ENCODE data around the gene CD8B. TPM values are rescaled to one million over a fixed set of nuclear protein-coding genes. Genes with fewer than 3 reads are reported as not detected.
A peak's percentile ranks its signal among the peaks of the same experiment; 100 is the strongest.

The CD8B gene
- total and polyA plus RNA-seq, 2 of the 13 experiments (the other 11 are each of a cell fraction or from before 2014, with no cell fraction given): 0.04 TPM; not detected in 1

DNA sequence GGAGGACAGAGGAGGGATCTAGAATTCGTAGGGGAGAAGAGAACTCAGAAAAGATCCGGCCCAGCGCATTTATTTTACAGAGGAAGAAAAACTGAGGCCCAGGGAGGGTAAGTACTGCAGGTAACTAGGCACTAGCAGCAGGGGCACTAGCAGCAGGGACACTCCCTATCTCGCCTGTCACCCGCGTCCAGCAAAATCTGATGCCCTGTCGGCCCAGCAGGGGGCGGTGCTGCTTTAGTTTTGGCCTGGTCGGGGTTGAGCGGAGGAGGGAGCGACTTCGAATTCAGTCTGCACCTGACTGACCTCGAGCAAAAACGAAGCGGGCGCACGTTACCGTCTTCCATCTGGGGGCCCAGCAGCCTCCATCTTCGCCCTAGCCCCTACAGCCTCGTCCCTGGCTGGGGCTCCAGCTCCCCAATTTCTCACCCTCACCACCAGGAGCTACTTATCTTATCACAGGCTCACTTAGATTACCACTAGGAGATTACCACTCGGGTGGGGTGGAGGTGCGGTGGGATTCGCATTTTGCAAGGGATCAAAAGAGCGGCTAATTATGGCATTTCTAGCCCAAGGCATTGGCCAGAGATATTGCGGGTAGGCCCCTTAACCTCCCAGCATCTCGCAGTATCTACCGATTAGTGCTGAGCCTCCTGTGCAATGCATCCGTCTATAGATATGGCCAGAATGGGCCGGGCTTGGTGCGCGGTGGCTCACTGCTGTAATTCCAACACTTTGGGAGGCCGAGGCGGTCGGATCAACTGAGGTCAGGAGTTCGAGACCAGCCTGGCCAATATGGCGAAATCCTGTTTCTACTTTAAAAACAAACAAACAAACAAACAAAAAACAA, 53.1 kb downstream of the CD8B start (continued):
- TF ChIP-seq HDAC1 (CRISPR knock-in tag; IDR thresholded peaks at IDR 0.05) (peak; percentile 52; the same call in 1 of the 2 replicates), ZNF292 (CRISPR knock-in tag; IDR thresholded peaks at IDR 0.05; ENCODE audit: borderline replicate concordance, low read depth) (no peak), ZBTB7A (CRISPR knock-in tag; IDR thresholded peaks at IDR 0.05) (no peak), POLR2A (IDR thresholded peaks at IDR 0.05; ENCODE audit: insufficient read depth in 1 of 2, low read depth in 2 of 2, low read length in 2 of 2) (no peak), KMT2B (CRISPR knock-in tag; IDR thresholded peaks at IDR 0.05) (peak; percentile 61; the same call in 1 of the 2 replicates), MYNN (CRISPR knock-in tag; IDR thresholded peaks at IDR 0.05; ENCODE audit: low read depth) (no peak), MXD3 (CRISPR knock-in tag; IDR thresholded peaks at IDR 0.05) (peak; percentile 55; the same call in 1 of the 2 replicates), SOX5 (CRISPR knock-in tag; IDR thresholded peaks at IDR 0.05; ENCODE audit: borderline replicate concordance) (peak; percentile 47; the same call in 1 of the 2 replicates), PAX8 (CRISPR knock-in tag; IDR thresholded peaks at IDR 0.05; ENCODE audit: borderline replicate concordance) (no peak), MBNL3 (CRISPR knock-in tag; conservative IDR thresholded peaks at IDR 0.05) (no peak), HNRNPUL1 (IDR thresholded peaks at IDR 0.05; ENCODE audit: low read depth, low read length) (no peak), IKZF1 (IDR thresholded peaks at IDR 0.05) (no peak), FOSL1 (CRISPR knock-in tag; IDR thresholded peaks at IDR 0.05; ENCODE audit: borderline replicate concordance) (no peak), ZNF20 (CRISPR knock-in tag; IDR thresholded peaks at IDR 0.05) (no peak)
- TF ChIP-seq, protein P1, sequence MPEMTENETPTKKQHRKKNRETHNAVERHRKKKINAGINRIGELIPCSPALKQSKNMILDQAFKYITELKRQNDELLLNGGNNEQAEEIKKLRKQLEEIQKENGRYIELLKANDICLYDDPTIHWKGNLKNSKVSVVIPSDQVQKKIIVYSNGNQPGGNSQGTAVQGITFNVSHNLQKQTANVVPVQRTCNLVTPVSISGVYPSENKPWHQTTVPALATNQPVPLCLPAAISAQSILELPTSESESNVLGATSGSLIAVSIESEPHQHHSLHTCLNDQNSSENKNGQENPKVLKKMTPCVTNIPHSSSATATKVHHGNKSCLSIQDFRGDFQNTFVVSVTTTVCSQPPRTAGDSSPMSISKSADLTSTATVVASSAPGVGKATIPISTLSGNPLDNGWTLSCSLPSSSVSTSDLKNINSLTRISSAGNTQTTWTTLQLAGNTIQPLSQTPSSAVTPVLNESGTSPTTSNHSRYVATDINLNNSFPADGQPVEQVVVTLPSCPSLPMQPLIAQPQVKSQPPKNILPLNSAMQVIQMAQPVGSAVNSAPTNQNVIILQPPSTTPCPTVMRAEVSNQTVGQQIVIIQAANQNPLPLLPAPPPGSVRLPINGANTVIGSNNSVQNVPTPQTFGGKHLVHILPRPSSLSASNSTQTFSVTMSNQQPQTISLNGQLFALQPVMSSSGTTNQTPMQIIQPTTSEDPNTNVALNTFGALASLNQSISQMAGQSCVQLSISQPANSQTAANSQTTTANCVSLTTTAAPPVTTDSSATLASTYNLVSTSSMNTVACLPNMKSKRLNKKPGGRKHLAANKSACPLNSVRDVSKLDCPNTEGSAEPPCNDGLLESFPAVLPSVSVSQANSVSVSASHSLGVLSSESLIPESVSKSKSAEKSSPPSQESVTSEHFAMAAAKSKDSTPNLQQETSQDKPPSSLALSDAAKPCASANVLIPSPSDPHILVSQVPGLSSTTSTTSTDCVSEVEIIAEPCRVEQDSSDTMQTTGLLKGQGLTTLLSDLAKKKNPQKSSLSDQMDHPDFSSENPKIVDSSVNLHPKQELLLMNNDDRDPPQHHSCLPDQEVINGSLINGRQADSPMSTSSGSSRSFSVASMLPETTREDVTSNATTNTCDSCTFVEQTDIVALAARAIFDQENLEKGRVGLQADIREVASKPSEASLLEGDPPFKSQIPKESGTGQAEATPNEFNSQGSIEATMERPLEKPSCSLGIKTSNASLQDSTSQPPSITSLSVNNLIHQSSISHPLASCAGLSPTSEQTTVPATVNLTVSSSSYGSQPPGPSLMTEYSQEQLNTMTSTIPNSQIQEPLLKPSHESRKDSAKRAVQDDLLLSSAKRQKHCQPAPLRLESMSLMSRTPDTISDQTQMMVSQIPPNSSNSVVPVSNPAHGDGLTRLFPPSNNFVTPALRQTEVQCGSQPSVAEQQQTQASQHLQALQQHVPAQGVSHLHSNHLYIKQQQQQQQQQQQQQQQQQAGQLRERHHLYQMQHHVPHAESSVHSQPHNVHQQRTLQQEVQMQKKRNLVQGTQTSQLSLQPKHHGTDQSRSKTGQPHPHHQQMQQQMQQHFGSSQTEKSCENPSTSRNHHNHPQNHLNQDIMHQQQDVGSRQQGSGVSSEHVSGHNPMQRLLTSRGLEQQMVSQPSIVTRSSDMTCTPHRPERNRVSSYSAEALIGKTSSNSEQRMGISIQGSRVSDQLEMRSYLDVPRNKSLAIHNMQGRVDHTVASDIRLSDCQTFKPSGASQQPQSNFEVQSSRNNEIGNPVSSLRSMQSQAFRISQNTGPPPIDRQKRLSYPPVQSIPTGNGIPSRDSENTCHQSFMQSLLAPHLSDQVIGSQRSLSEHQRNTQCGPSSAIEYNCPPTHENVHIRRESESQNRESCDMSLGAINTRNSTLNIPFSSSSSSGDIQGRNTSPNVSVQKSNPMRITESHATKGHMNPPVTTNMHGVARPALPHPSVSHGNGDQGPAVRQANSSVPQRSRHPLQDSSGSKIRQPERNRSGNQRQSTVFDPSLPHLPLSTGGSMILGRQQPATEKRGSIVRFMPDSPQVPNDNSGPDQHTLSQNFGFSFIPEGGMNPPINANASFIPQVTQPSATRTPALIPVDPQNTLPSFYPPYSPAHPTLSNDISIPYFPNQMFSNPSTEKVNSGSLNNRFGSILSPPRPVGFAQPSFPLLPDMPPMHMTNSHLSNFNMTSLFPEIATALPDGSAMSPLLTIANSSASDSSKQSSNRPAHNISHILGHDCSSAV (CRISPR knock-in tag; IDR thresholded peaks at IDR 0.05; ENCODE audit: borderline replicate concordance): no peak
- TF ChIP-seq, protein P2, sequence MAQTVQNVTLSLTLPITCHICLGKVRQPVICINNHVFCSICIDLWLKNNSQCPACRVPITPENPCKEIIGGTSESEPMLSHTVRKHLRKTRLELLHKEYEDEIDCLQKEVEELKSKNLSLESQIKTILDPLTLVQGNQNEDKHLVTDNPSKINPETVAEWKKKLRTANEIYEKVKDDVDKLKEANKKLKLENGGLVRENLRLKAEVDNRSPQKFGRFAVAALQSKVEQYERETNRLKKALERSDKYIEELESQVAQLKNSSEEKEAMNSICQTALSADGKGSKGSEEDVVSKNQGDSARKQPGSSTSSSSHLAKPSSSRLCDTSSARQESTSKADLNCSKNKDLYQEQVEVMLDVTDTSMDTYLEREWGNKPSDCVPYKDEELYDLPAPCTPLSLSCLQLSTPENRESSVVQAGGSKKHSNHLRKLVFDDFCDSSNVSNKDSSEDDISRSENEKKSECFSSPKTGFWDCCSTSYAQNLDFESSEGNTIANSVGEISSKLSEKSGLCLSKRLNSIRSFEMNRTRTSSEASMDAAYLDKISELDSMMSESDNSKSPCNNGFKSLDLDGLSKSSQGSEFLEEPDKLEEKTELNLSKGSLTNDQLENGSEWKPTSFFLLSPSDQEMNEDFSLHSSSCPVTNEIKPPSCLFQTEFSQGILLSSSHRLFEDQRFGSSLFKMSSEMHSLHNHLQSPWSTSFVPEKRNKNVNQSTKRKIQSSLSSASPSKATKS (CRISPR knock-in tag; IDR thresholded peaks at IDR 0.05): no peak
- TF ChIP-seq, protein P3, sequence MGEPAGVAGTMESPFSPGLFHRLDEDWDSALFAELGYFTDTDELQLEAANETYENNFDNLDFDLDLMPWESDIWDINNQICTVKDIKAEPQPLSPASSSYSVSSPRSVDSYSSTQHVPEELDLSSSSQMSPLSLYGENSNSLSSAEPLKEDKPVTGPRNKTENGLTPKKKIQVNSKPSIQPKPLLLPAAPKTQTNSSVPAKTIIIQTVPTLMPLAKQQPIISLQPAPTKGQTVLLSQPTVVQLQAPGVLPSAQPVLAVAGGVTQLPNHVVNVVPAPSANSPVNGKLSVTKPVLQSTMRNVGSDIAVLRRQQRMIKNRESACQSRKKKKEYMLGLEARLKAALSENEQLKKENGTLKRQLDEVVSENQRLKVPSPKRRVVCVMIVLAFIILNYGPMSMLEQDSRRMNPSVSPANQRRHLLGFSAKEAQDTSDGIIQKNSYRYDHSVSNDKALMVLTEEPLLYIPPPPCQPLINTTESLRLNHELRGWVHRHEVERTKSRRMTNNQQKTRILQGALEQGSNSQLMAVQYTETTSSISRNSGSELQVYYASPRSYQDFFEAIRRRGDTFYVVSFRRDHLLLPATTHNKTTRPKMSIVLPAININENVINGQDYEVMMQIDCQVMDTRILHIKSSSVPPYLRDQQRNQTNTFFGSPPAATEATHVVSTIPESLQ (CRISPR knock-in tag; conservative IDR thresholded peaks at IDR 0.05): no peak
